GM12872 (cell line): ENCODE measurements around the gene USH2A.
A peak's percentile ranks its signal among the peaks of the same experiment; 100 is the strongest.

Experiments used
- CTCF ChIP-seq: IDR thresholded peaks from 3 replicates; pipeline ENCODE4 v1.5.1; 2011; ENCODE audit warnings: low read depth, mild to moderate bottlenecking, low read length, moderate library complexity; ENCODE audit not compliant: insufficient read depth

Gene USH2A

GRCh38 chr1:216124192-216124781 is 299.0 kb downstream of the USH2A start:
- TF ChIP-seq CTCF = no peak

GRCh38 chr1:216123446-216124191 is 299.6 kb downstream of the USH2A start:
- TF ChIP-seq CTCF = no peak

- peak; percentile 54 for TF ChIP-seq CTCF
Observed at GRCh38 chr1:216119600-216119999, 303.6 kb downstream of the USH2A start.

GRCh38 chr1:216114180-216114579 is 309.1 kb downstream of the USH2A start:
- TF ChIP-seq CTCF = no peak

GRCh38 chr1:216113181-216113580 is 310.1 kb downstream of the USH2A start:
- no peak for TF ChIP-seq CTCF

GRCh38 chr1:216111842-216112241 is 311.4 kb downstream of the USH2A start:
- 0 out of 3 replicates have a peak, but pooled peaks have one; percentile 6 for TF ChIP-seq CTCF

GRCh38 chr1:216095400-216095799 is 327.8 kb downstream of the USH2A start:
- TF ChIP-seq CTCF = no peak
